OCI-LY7 (cell line): ENCODE data around the gene DOK3.

Source experiments
- CTCF ChIP-seq: fragments of 200-600 bp; sonication (generic); conservative IDR thresholded peaks from 2 replicates; pipeline ENCODE4 v1.5.1; 2014; ENCODE audit warnings: mild to moderate bottlenecking, antibody characterized with exemption, low read length, moderate library complexity, mixed read lengths
- EZH2phosphoT487 ChIP-seq: fragments of 200-600 bp; sonication (generic); IDR thresholded peaks from 2 replicates; pipeline ENCODE4 v1.6.1; 2018; ENCODE audit warnings: low read depth, borderline replicate concordance, mild to moderate bottlenecking, mixed run types, antibody characterized with exemption, low read length, moderate library complexity, mixed read lengths

- TF ChIP-seq CTCF = no peak
- no peak for TF ChIP-seq EZH2phosphoT487
These were observed 16.8 kb downstream of the DOK3 start for GRCh38 chr5:177492841-177493240.
